Right lobe of liver (tissue), 4 donors: ENCODE measurements around the gene UBE2S.

ENCODE experiments used
- CTCF ChIP-seq, 4 donors: fragments of 200-600 bp in 3 of 4; fragments of 450-650 bp in 1 of 4; IDR thresholded peaks; one replicate each; pipeline versions ENCODE4 v1.5.1 to v1.8.0; 2016 to 2022; ENCODE audit warnings: antibody characterized with exemption in 4 of 4, mild to moderate bottlenecking in 2 of 4
- POLR2A ChIP-seq: fragments of 450-650 bp; IDR thresholded peaks from one replicate; pipeline ENCODE4 v1.6.1; 2017; ENCODE audit warnings: antibody characterized with exemption, mild to moderate bottlenecking
- donor health status: DM: no; HTN: no; CAD: no.
- donor health status: DM: no; HTN: no; CAD: no.
- donor health status: DM: no; HTN: yes; CAD: no.

DNA sequence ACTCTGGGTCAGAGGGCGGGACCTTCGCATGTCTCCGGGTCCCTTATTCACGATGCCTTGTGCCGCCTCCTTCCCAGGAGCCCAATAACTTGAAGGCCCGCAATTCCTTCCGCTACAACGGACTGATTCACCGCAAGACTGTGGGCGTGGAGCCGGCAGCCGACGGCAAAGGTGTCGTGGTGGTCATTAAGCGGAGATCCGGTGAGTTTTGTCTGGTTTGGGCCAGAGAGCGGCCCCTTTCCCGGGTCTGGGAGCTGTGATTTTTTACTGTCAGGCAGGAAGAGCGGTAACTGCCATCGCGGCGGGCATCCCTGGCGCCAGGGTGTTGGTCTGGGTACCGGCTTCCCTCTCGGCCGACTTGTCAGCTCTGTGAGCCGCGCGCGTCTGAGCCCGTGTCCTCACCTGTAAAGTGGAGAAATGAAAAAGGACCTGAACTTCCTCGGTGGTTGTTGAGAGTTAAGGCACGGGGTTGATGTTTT is 21.1 kb downstream of the UBE2S start:
- TF ChIP-seq CTCF (IDR thresholded peaks at IDR 0.05) (no peak), POLR2A (no peak)
